Testis (tissue), 3 donors: ENCODE data around the gene PUS7. TPM values are rescaled to one million over a fixed set of nuclear protein-coding genes. Genes with fewer than 3 reads are reported as not detected.

ENCODE experiments used
- DNase-seq: peaks from one replicate; pipeline ENCODE4 v3.0.0-alpha.2; 2019
- H3K27ac ChIP-seq, 2 donors: fragments of 200-600 bp; sonication (generic); one replicate each; pipeline ENCODE4 v1.5.1; 2019
- H3K27me3 ChIP-seq: fragments of 200-600 bp; sonication (generic); one replicate; pipeline ENCODE4 v1.5.1; 2019
- H3K36me3 ChIP-seq: fragments of 200-600 bp; sonication (generic); one replicate; pipeline ENCODE4 v1.5.1; 2017; ENCODE audit warnings: low read depth; ENCODE audit errors: missing control alignments
- H3K4me1 ChIP-seq: fragments of 200-600 bp; sonication (generic); one replicate; pipeline ENCODE4 v1.5.1; 2019
- H3K4me3 ChIP-seq, 2 donors: fragments of 200-600 bp; sonication (generic); one replicate each; pipeline ENCODE4 v1.5.1; 2017 to 2019
- H3K9me3 ChIP-seq: fragments of 200-600 bp; sonication (generic); one replicate; pipeline ENCODE4 v1.5.1; 2017
- CTCF ChIP-seq, 3 experiments: fragments of 450-650 bp in 2 of 3; fragments of 200-600 bp in 1 of 3; sonication (generic) in 1 of 3; IDR thresholded peaks; one replicate each; pipeline ENCODE4 v1.5.1; 2016 to 2019; ENCODE audit warnings: antibody characterized with exemption in 3 of 3, mild to moderate bottlenecking in 2 of 3, moderate library complexity in 1 of 3
- POLR2A ChIP-seq: fragments of 450-650 bp; IDR thresholded peaks from one replicate; pipeline ENCODE4 v1.6.1; 2017; ENCODE audit warnings: antibody characterized with exemption, mild to moderate bottlenecking, moderate library complexity
- WGBS, 2 donors: methylation state at CpG; one replicate each; pipeline ENCODE4 v1.1.5; 2018; 5-methylcytosine and 5-hydroxymethylcytosine counted together
- intact Hi-C: fragments of 100-400 bp; cut with DNase I; formaldehyde crosslinking; loops from one replicate; pipeline ENCODE4 v1.15.1; 2023; ENCODE audit warnings: low total_unique reads
- polyA plus RNA-seq: library from polyadenylated mRNA; stranded (reverse); fragments of 350-450 nt; fragmentation: Illumina TruSeq; extraction: RNeasy Lipid Tissue Mini Kit (QIAGEN cat#74804); gene quantifications from one replicate; pipeline ENCODE4 v1.2.3, GENCODE V29; 2014; ENCODE audit warnings: low read depth, low replicate concordance; ENCODE audit not compliant: insufficient read depth
- total RNA-seq, 2 donors: library from RNA; depleted of rRNA; stranded (reverse); fragments of >200 nt; gene quantifications; one replicate each; pipeline ENCODE4 v1.2.3, GENCODE V29; 2016

PUS7 gene
- total and polyA plus RNA-seq, 3 donors from 2014 or later: 8.7 to 18.0 (median 10.6) TPM

GRCh38 chr7:105497016-105497415 is 25.1 kb downstream of the PUS7 start:
- Histone ChIP-seq H3K9me3 (no peaks in the 10 kb centered on the region), H3K27me3 (no peaks in the 10 kb centered on the region), H3K4me3 (no peak overlapping the region), H3K27ac (no peak overlapping the region), H3K36me3 (no peaks in the 10 kb centered on the region), H3K4me1 (peaks cover 7% of the 10 kb centered on the region)
- intact Hi-C loops: no loop called here
- 74 to 83% methylated on average over 5 of the region's 5 CpGs for WGBS, 2 donors
- TF ChIP-seq CTCF (IDR thresholded peaks at IDR 0.05): no peak
- TF ChIP-seq POLR2A: no peak
- no peak for DNase-seq

GRCh38 chr7:105496521-105496920 is 25.6 kb downstream of the PUS7 start:
- TF ChIP-seq POLR2A (no peak), CTCF (IDR thresholded peaks at IDR 0.05) (no peak)
- Histone ChIP-seq H3K4me3 (no peak overlapping the region), H3K4me1 (peaks cover 7% of the 10 kb centered on the region), H3K36me3 (no peaks in the 10 kb centered on the region), H3K27ac (no peak overlapping the region), H3K27me3 (no peaks in the 10 kb centered on the region), H3K9me3 (no peaks in the 10 kb centered on the region)
- 58 to 76% methylated on average over 2 of the region's 2 CpGs for WGBS, 2 donors
- intact Hi-C loops: no loop called here
- DNase-seq: no peak

GRCh38 chr7:105493923-105494315 is 28.2 kb downstream of the PUS7 start:
- Histone ChIP-seq H3K36me3 (no peaks in the 10 kb centered on the region), H3K4me1 (peaks cover 7% of the 10 kb centered on the region), H3K27me3 (no peaks in the 10 kb centered on the region), H3K4me3 (no peak overlapping the region), H3K27ac (no peak overlapping the region), H3K9me3 (no peaks in the 10 kb centered on the region)
- 89 to 90% methylated on average over 5 of the region's 5 CpGs for WGBS, 2 donors
- TF ChIP-seq POLR2A: no peak
- intact Hi-C loops: no loop called here
- DNase-seq: no peak

- intact Hi-C loops: no loop called here
- Histone ChIP-seq H3K27ac (no peak overlapping the region), H3K36me3 (no peaks in the 10 kb centered on the region), H3K4me3 (no peak overlapping the region), H3K27me3 (no peaks in the 10 kb centered on the region), H3K9me3 (no peaks in the 10 kb centered on the region), H3K4me1 (peaks cover 7% of the 10 kb centered on the region)
- 79 to 81% methylated on average over 7 of the region's 7 CpGs for WGBS, 2 donors
- DNase-seq: no peak
- TF ChIP-seq CTCF (IDR thresholded peaks at IDR 0.05) (no peak), POLR2A (no peak)
Observed at GRCh38 chr7:105493196-105493922, 28.7 kb downstream of the PUS7 start.

- Histone ChIP-seq H3K9me3 (no peaks in the 10 kb centered on the region), H3K4me1 (no peaks in the 10 kb centered on the region), H3K27me3 (no peaks in the 10 kb centered on the region), H3K4me3 (no peak overlapping the region), H3K27ac (no peak overlapping the region), H3K36me3 (no peaks in the 10 kb centered on the region)
- TF ChIP-seq CTCF (IDR thresholded peaks at IDR 0.05) (no peak), POLR2A (no peak)
- 70 to 83% methylated on average over 3 of the region's 3 CpGs for WGBS, 2 donors
- DNase-seq: no peak
- intact Hi-C loops: no loop called here
Observed at GRCh38 chr7:105489409-105489808, 32.7 kb downstream of the PUS7 start.
